GM13977 (cell line): Measurements from ENCODE around the gene HOXA13.

Source experiments
- DNase-seq: peaks from one replicate; pipeline ENCODE4 v3.0.0; 2012; ENCODE audit warnings: low spot score
- CTCF ChIP-seq: IDR thresholded peaks from 2 replicates; pipeline ENCODE4 v1.5.1; 2012; ENCODE audit warnings: mild to moderate bottlenecking, control low read depth; ENCODE audit not compliant: insufficient read depth; ENCODE audit errors: extremely low read depth, missing control alignments
- in situ Hi-C: fragments of 300-500 bp; cut with MboI; formaldehyde crosslinking; loops from one replicate; pipeline ENCODE4 v1.12.0; 2022; ENCODE audit warnings: low sequenced_read_pairs, low pct_unique_long_range_greater_than_20kb, mixed read lengths, inconsistent platforms; ENCODE audit not compliant: unreplicated experiment

The HOXA13 gene

GRCh38 chr7:27175626-27176523, 24.0 kb downstream of the HOXA13 start:
- no peak for DNase-seq
- in situ Hi-C loops, result no loop called here

GRCh38 chr7:27174874-27175625, 24.8 kb downstream of the HOXA13 start:
- in situ Hi-C loops, result loop anchor here (25.0 kb wide), 1 partner anchor 813 kb away; no protein-coding TSS in a partner anchor
- DNase-seq, result no peak
- no peak for TF ChIP-seq CTCF

More at GRCh38 chr7:27175626-27176523, 24.0 kb downstream of the HOXA13 start:
- TF ChIP-seq CTCF, result no peak

- no peak for TF ChIP-seq CTCF
- in situ Hi-C loops, result loop anchor here (25.0 kb wide), 1 partner anchor 812 kb away; no protein-coding TSS in a partner anchor
- DNase-seq, result no peak
Measured at GRCh38 chr7:27173956-27174873, 25.7 kb downstream of the HOXA13 start, which contains the start of gene HOXA10. TSS of gene HOXA10 (minus strand) at chr7:27174320. CDS start at chr7:27174306, 14 bp downstream.

GRCh38 chr7:27173511-27173955, 26.4 kb downstream of the HOXA13 start:
- DNase-seq, result no peak
- TF ChIP-seq CTCF, result no peak
- in situ Hi-C loops, result loop anchor here (25.0 kb wide), 1 partner anchor 811 kb away; no protein-coding TSS in a partner anchor

- in situ Hi-C loops, result loop anchor here (25.0 kb wide), 1 partner anchor 811 kb away; no protein-coding TSS in a partner anchor
- TF ChIP-seq CTCF, result no peak
- DNase-seq, result no peak
Measured at GRCh38 chr7:27172823-27173510, 26.9 kb downstream of the HOXA13 start.
